Upper lobe of left lung (tissue), 4 donors: ENCODE measurements around the gene RBMS1.

Source experiments
- EP300 ChIP-seq, 4 donors: sonication (generic); formaldehyde crosslinking; IDR thresholded peaks; one replicate each; pipeline ENCODE4 v1.5.1; 2017; ENCODE audit warnings: antibody characterized with exemption in 4 of 4, control low read depth in 2 of 4
- POLR2A ChIP-seq, 4 donors: fragments of 450-650 bp; IDR thresholded peaks; one replicate each; pipeline ENCODE4 v1.5.1; 2016 to 2017; ENCODE audit warnings: antibody characterized with exemption in 4 of 4, mild to moderate bottlenecking in 2 of 4
- POLR2AphosphoS5 ChIP-seq, 2 donors: sonication (generic); formaldehyde crosslinking; IDR thresholded peaks; one replicate each; pipeline ENCODE4 v1.5.1; 2017; ENCODE audit warnings: antibody characterized with exemption in 2 of 2
- TF ChIP-seq, protein P1 (sequence below), 6 experiments: fragments of 450-650 bp in 4 of 6; fragments of 200-600 bp in 2 of 6; sonication (generic) in 2 of 6; IDR thresholded peaks; one replicate each; pipeline ENCODE4 v1.5.1; 2016 to 2019; ENCODE audit warnings: antibody characterized with exemption in 6 of 6

DNA sequence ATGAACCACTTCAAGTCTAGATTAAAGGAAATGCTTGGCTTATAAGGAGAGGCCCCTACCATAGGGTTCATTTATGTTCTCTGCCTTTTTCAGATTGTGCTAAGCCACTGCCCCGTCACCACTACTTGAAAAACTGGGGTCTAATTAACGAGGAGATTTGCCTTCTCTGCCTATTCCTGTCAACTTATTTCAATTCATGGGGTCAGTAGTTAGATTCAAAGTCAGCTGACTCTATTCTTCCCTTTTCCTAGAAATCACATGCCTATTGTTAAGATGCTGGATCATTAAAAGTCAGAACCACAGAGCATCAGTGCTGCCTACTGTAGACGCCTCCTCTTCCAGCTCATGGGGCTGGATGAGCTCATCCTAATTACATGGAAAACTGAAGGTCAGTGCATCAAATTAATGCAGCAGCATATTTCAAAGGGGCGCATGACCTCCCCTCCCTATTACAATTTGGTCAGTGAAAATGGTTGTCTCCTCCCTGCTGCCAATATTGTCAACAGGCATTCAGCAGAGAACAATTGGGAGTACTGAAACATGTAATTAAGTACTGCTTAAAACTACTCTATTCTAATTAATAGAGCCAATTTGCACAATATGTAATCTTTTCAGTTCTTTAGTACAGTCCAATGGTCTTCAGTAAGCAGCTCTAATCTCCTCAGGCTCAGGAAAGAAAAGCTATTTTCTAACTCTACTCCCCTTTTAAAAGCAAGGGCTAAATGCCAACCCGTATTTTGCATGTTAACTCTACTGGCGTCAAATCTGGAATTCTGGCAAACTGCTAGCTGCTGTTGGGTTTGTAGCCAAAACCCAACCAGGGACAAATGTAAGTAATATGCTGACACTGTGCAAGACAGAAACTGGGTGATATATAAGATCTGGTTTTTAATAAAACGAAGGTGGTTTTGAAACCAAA lies 176.2 kb downstream of the RBMS1 start:
- TF ChIP-seq, protein P1, sequence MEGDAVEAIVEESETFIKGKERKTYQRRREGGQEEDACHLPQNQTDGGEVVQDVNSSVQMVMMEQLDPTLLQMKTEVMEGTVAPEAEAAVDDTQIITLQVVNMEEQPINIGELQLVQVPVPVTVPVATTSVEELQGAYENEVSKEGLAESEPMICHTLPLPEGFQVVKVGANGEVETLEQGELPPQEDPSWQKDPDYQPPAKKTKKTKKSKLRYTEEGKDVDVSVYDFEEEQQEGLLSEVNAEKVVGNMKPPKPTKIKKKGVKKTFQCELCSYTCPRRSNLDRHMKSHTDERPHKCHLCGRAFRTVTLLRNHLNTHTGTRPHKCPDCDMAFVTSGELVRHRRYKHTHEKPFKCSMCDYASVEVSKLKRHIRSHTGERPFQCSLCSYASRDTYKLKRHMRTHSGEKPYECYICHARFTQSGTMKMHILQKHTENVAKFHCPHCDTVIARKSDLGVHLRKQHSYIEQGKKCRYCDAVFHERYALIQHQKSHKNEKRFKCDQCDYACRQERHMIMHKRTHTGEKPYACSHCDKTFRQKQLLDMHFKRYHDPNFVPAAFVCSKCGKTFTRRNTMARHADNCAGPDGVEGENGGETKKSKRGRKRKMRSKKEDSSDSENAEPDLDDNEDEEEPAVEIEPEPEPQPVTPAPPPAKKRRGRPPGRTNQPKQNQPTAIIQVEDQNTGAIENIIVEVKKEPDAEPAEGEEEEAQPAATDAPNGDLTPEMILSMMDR (IDR thresholded peaks at IDR 0.05) = no peak
- TF ChIP-seq POLR2A (IDR thresholded peaks at IDR 0.05) (no peak), POLR2AphosphoS5 (IDR thresholded peaks at IDR 0.05) (no peak), EP300 (IDR thresholded peaks at IDR 0.05) (no peak)
